Measurements from ENCODE around the gene GPRASP3.

The GPRASP3 gene

GRCh38 chrX:102697494-102697893 lies 23.0 kb upstream of the GPRASP3 start:
- Histone ChIP-seq H3K36me3 (ENCODE audit: control insufficient read depth, low read length) (no peaks in the 10 kb centered on the region), H3K9me3 (ENCODE audit: control insufficient read depth, insufficient read depth, low read length) (no peaks in the 10 kb centered on the region)

GRCh38 chrX:102708900-102709299 lies 11.6 kb upstream of the GPRASP3 start:
- Histone ChIP-seq H3K4me2 (ENCODE audit: low read length) (no peak overlapping the region), H3K27me3 (ENCODE audit: control insufficient read depth, low read length) (no peaks in the 10 kb centered on the region), H3K79me2 (ENCODE audit: control insufficient read depth, low read length) (no peaks in the 10 kb centered on the region), H3K4me1 (ENCODE audit: control insufficient read depth, low read length) (no peaks in the 10 kb centered on the region), H3K27ac (ENCODE audit: low read depth, low read length) (no peak overlapping the region), H3F3A (ENCODE audit: control insufficient read depth, insufficient read depth) (no peaks in the 10 kb centered on the region), H4K20me1 (ENCODE audit: control insufficient read depth, insufficient read depth, low read depth, low read length) (no peaks in the 10 kb centered on the region), H3K4me3 (ENCODE audit: low read length) (no peak overlapping the region), H3K9me3 (ENCODE audit: control insufficient read depth, insufficient read depth, low read length) (no peaks in the 10 kb centered on the region), H3K36me3 (ENCODE audit: control insufficient read depth, low read length) (no peaks in the 10 kb centered on the region), H3K9me2 (replicated peaks; ENCODE audit: control insufficient read depth, low read length) (no peaks in the 10 kb centered on the region)
- no peak for TF ChIP-seq EZH2phosphoT487 (IDR thresholded peaks at IDR 0.05; ENCODE audit: borderline replicate concordance, low read length)
- TF ChIP-seq, protein P1, sequence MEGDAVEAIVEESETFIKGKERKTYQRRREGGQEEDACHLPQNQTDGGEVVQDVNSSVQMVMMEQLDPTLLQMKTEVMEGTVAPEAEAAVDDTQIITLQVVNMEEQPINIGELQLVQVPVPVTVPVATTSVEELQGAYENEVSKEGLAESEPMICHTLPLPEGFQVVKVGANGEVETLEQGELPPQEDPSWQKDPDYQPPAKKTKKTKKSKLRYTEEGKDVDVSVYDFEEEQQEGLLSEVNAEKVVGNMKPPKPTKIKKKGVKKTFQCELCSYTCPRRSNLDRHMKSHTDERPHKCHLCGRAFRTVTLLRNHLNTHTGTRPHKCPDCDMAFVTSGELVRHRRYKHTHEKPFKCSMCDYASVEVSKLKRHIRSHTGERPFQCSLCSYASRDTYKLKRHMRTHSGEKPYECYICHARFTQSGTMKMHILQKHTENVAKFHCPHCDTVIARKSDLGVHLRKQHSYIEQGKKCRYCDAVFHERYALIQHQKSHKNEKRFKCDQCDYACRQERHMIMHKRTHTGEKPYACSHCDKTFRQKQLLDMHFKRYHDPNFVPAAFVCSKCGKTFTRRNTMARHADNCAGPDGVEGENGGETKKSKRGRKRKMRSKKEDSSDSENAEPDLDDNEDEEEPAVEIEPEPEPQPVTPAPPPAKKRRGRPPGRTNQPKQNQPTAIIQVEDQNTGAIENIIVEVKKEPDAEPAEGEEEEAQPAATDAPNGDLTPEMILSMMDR (IDR thresholded peaks at IDR 0.05; ENCODE audit: low read depth, low read length, poor library complexity, severe bottlenecking), result no peak

More at GRCh38 chrX:102697494-102697893, 23.0 kb upstream of the GPRASP3 start:
- H3F3A ChIP-seq (ENCODE audit: control insufficient read depth, insufficient read depth), result no peaks in the 10 kb centered on the region
- H3K4me3 ChIP-seq (ENCODE audit: low read length), result no peak overlapping the region
- no peak for TF ChIP-seq EZH2phosphoT487 (IDR thresholded peaks at IDR 0.05; ENCODE audit: borderline replicate concordance, low read length)
- TF ChIP-seq, protein P1 (IDR thresholded peaks at IDR 0.05; ENCODE audit: low read depth, low read length, poor library complexity, severe bottlenecking), result no peak
- no peak overlapping the region for H3K27ac ChIP-seq (ENCODE audit: low read depth, low read length)
- H4K20me1 ChIP-seq (ENCODE audit: control insufficient read depth, insufficient read depth, low read depth, low read length), result no peaks in the 10 kb centered on the region
- H3K4me1 ChIP-seq (ENCODE audit: control insufficient read depth, low read length), result no peaks in the 10 kb centered on the region
- H3K27me3 ChIP-seq (ENCODE audit: control insufficient read depth, low read length), result no peaks in the 10 kb centered on the region
- no peaks in the 10 kb centered on the region for H3K9me2 ChIP-seq (replicated peaks; ENCODE audit: control insufficient read depth, low read length)
- no peaks in the 10 kb centered on the region for H3K79me2 ChIP-seq (ENCODE audit: control insufficient read depth, low read length)
- no peak overlapping the region for H3K4me2 ChIP-seq (ENCODE audit: low read length)

- no peaks in the 10 kb centered on the region for H3F3A ChIP-seq (ENCODE audit: control insufficient read depth, insufficient read depth)
- TF ChIP-seq EZH2phosphoT487 (IDR thresholded peaks at IDR 0.05; ENCODE audit: borderline replicate concordance, low read length), result no peak
- TF ChIP-seq, protein P1 (IDR thresholded peaks at IDR 0.05; ENCODE audit: low read depth, low read length, poor library complexity, severe bottlenecking), result no peak
- H3K9me3 ChIP-seq (ENCODE audit: control insufficient read depth, insufficient read depth, low read length), result no peaks in the 10 kb centered on the region
- no peak overlapping the region for H3K27ac ChIP-seq (ENCODE audit: low read depth, low read length)
- no peak overlapping the region for H3K4me2 ChIP-seq (ENCODE audit: low read length)
- H3K27me3 ChIP-seq (ENCODE audit: control insufficient read depth, low read length), result no peaks in the 10 kb centered on the region
- H4K20me1 ChIP-seq (ENCODE audit: control insufficient read depth, insufficient read depth, low read depth, low read length), result no peaks in the 10 kb centered on the region
- no peaks in the 10 kb centered on the region for H3K36me3 ChIP-seq (ENCODE audit: control insufficient read depth, low read length)
- no peaks in the 10 kb centered on the region for H3K4me1 ChIP-seq (ENCODE audit: control insufficient read depth, low read length)
- H3K79me2 ChIP-seq (ENCODE audit: control insufficient read depth, low read length), result no peaks in the 10 kb centered on the region
- no peak overlapping the region for H3K4me3 ChIP-seq (ENCODE audit: low read length)
- H3K9me2 ChIP-seq (replicated peaks; ENCODE audit: control insufficient read depth, low read length), result no peaks in the 10 kb centered on the region
Observed at GRCh38 chrX:102711872-102712215, 8.7 kb upstream of the GPRASP3 start.
